ENCODE measurements around the gene NEU2.

GRCh38 chr2:233063976-233064411 lies 31.5 kb downstream of the NEU2 start:
- TF ChIP-seq POLR2AphosphoS5 (IDR thresholded peaks at IDR 0.05; ENCODE audit: low read length) (no peak; the same call in 1 of the 2 replicates), MEF2B (IDR thresholded peaks at IDR 0.05; ENCODE audit: partially characterized antibody, poor library complexity, severe bottlenecking) (no peak), POLR2A (IDR thresholded peaks at IDR 0.05; ENCODE audit: low read depth, low read length) (no peak), EP300 (IDR thresholded peaks at IDR 0.05; ENCODE audit: borderline replicate concordance in 1 of 2, control insufficient read depth in 1 of 2, low read depth in 2 of 2, low read length in 2 of 2) (no peak), RBBP5 (conservative IDR thresholded peaks at IDR 0.05) (no peak)
- TF ChIP-seq, protein P1, sequence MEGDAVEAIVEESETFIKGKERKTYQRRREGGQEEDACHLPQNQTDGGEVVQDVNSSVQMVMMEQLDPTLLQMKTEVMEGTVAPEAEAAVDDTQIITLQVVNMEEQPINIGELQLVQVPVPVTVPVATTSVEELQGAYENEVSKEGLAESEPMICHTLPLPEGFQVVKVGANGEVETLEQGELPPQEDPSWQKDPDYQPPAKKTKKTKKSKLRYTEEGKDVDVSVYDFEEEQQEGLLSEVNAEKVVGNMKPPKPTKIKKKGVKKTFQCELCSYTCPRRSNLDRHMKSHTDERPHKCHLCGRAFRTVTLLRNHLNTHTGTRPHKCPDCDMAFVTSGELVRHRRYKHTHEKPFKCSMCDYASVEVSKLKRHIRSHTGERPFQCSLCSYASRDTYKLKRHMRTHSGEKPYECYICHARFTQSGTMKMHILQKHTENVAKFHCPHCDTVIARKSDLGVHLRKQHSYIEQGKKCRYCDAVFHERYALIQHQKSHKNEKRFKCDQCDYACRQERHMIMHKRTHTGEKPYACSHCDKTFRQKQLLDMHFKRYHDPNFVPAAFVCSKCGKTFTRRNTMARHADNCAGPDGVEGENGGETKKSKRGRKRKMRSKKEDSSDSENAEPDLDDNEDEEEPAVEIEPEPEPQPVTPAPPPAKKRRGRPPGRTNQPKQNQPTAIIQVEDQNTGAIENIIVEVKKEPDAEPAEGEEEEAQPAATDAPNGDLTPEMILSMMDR (IDR thresholded peaks at IDR 0.05 in 2 of 3, conservative IDR thresholded peaks at IDR 0.05 in 1 of 3; ENCODE audit: control insufficient read depth in 2 of 3, extremely low read depth in 1 of 3, insufficient read depth in 1 of 3, low read depth in 3 of 3, low read length in 3 of 3) = no peak
